ENCODE data around the gene NEDD9. TPM values are rescaled to one million over a fixed set of nuclear protein-coding genes. Genes with fewer than 3 reads are reported as not detected.
A peak's percentile ranks its signal among the peaks of the same experiment; 100 is the strongest.

Gene NEDD9
- total and polyA plus RNA-seq, 2 of the 13 experiments (the other 11 are each of a cell fraction or from before 2014, with no cell fraction given) = 27.1 to 389 TPM

- TF ChIP-seq ZSCAN31 (CRISPR knock-in tag; IDR thresholded peaks at IDR 0.05; ENCODE audit: low read depth) (no peak), TMF1 (CRISPR knock-in tag; IDR thresholded peaks at IDR 0.05; ENCODE audit: low read depth) (no peak), SRY (CRISPR knock-in tag; IDR thresholded peaks at IDR 0.05) (0 out of 2 replicates have a peak, but pooled peaks have one; percentile 45), RFXANK (CRISPR knock-in tag; IDR thresholded peaks at IDR 0.05) (no peak), MAFK (conservative IDR thresholded peaks at IDR 0.05 in 1 of 2, IDR thresholded peaks at IDR 0.05 in 1 of 2; ENCODE audit: low read length in 2 of 2) (no peak), TBX2 (CRISPR knock-in tag; IDR thresholded peaks at IDR 0.05; ENCODE audit: borderline replicate concordance) (peak; percentile 47; the same call in 1 of the 2 replicates), ZNF839 (CRISPR knock-in tag; IDR thresholded peaks at IDR 0.05; ENCODE audit: borderline replicate concordance) (no peak), SMAD3 (CRISPR knock-in tag; IDR thresholded peaks at IDR 0.05) (no peak), ZNF740 (CRISPR knock-in tag; IDR thresholded peaks at IDR 0.05) (0 out of 2 replicates have a peak, but pooled peaks have one; percentile 20), HDAC2 (CRISPR knock-in tag; IDR thresholded peaks at IDR 0.05) (no peak), KLF15 (CRISPR knock-in tag; IDR thresholded peaks at IDR 0.05; ENCODE audit: borderline replicate concordance) (no peak), NCOR1 (IDR thresholded peaks at IDR 0.05; ENCODE audit: borderline replicate concordance, low read length) (no peak), PATZ1 (CRISPR knock-in tag; IDR thresholded peaks at IDR 0.05) (peak; percentile 90), ZNF33B (CRISPR knock-in tag; IDR thresholded peaks at IDR 0.05) (no peak), MBNL3 (CRISPR knock-in tag; conservative IDR thresholded peaks at IDR 0.05) (no peak), ZBTB21 (CRISPR knock-in tag; IDR thresholded peaks at IDR 0.05) (no peak), NFATC3 (CRISPR knock-in tag; IDR thresholded peaks at IDR 0.05) (no peak), HINFP (CRISPR knock-in tag; IDR thresholded peaks at IDR 0.05; ENCODE audit: low read depth) (no peak), ZSCAN29 (CRISPR knock-in tag; conservative IDR thresholded peaks at IDR 0.05) (no peak), ERF (CRISPR knock-in tag; IDR thresholded peaks at IDR 0.05) (no peak), ZSCAN21 (CRISPR knock-in tag; IDR thresholded peaks at IDR 0.05; ENCODE audit: borderline replicate concordance) (no peak), RFX5 (IDR thresholded peaks at IDR 0.05; ENCODE audit: low read depth, low read length) (no peak), ZNF605 (CRISPR knock-in tag; IDR thresholded peaks at IDR 0.05) (no peak), MZF1 (CRISPR knock-in tag; IDR thresholded peaks at IDR 0.05; ENCODE audit: borderline replicate concordance) (no peak), GLI4 (CRISPR knock-in tag; IDR thresholded peaks at IDR 0.05; ENCODE audit: borderline replicate concordance) (peak; percentile 65; the same call in 1 of the 2 replicates), ZBTB7A (CRISPR knock-in tag; IDR thresholded peaks at IDR 0.05) (peak; percentile 93), ZNF383 (CRISPR knock-in tag; IDR thresholded peaks at IDR 0.05; ENCODE audit: borderline replicate concordance) (no peak), ZNF34 (CRISPR knock-in tag; IDR thresholded peaks at IDR 0.05; ENCODE audit: borderline replicate concordance) (no peak), HNF4A (CRISPR knock-in tag; IDR thresholded peaks at IDR 0.05) (no peak)
These were observed 3.4 kb downstream of the NEDD9 start (continued) for GRCh38 chr6:11228935-11229654.

Data from HepG2 (cell line).